Measurements from ENCODE around the gene DENND4B. TPM values are rescaled to one million over a fixed set of nuclear protein-coding genes. Genes with fewer than 3 reads are reported as not detected.

The DENND4B gene
- total RNA-seq, 4 donors from 2014 or later = 28.9 to 63.7 (median 44.8) TPM

DNA sequence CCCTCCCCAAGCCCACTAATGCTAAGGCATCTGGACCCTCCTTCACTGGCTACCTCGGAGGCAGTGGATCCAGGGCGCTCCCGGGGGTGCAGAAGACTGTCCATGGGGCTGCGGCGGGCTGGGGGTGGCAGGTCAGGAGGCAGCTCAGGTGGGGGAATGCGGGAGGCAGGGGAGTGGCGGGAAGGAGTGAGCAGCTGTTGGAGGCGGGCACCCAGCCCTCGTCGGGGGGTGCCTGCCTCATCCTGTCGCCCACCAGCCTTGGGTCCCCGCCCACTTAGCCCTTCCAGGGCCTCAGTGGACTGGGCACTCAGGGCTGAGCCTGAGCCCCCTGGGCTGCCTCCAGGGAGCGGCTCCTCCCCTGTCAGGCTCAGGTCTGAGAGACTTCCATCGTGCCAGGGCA is 13.1 kb downstream of the DENND4B start:
- intact Hi-C loops (cut with DNase I) = no loop called here
- WGBS, 2 donors = 93 to 94% methylated on average over 14 of the region's 14 CpGs
- DNase-seq = no peak
- TF ChIP-seq POLR2A (IDR thresholded peaks at IDR 0.05) (no peak), CTCF (IDR thresholded peaks at IDR 0.05) (no peak)
- Histone ChIP-seq H3K27ac (no peak overlapping the region), H3K36me3 (peaks cover 32 to 65% of the 10 kb centered on the region in 2 donors), H3K9me3 (no peaks in the 10 kb centered on the region), H3K27me3 (no peaks in the 10 kb centered on the region), H3K4me3 (replicated peaks in 1 of 3) (no peak overlapping the region), H3K4me1 (no peaks in the 10 kb centered on the region)

DNA sequence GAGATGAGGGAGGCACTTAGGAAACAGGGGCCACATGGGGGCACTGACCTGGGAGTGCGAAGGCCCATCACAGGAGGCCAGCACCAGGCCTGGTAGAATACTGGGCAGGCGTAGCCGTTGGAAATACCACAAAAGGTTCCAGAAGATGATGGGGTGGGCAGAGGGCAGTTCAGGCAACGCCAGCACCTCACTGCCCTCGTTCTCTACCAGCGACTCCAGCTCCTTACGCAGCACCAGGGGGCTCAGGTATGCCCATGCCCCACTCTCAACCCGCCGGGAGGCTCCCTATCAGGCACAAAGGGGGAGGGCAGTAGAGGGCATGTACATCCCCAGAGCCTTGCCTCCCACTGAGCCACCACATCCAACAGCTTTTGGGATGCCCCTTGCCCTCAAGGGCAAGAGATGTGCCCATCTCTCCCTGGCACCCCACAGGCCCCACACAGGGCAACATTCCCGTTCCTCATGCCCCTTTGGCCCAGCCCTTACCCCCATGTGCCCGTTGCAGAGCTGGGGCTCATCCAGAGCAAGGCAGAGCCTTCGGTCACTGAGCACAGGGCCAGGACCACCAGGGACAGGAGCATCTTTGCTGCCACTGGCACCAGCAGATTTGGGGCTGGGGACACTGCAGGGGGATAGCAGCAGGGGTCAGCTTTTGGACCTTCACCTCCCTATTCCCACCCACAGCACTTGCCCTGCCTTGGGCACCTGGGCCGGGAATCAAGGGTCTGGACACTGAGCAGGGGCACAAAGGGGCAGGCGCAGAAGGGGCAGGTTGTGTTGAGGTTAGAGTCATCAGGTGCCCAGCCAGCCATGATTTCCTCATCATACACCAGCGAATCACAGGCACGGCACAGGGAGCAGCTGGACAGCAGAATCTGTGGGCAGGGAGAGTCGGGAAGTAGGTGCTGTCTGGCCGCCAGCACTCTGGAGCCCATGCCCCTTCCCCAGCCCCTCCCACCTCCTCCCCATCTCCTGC is 14.1 kb downstream of the DENND4B start:
- no peak for TF ChIP-seq CTCF (IDR thresholded peaks at IDR 0.05)
- no peak for TF ChIP-seq POLR2A (IDR thresholded peaks at IDR 0.05)
- H3K27ac ChIP-seq = no peak overlapping the region
- no peak for DNase-seq
- no peaks in the 10 kb centered on the region for H3K9me3 ChIP-seq
- intact Hi-C loops (cut with DNase I) = no loop called here
- 94 to 96% methylated on average over 6 to 17 of the region's 18 CpGs for WGBS, 2 donors
- peaks cover 26 to 60% of the 10 kb centered on the region in 2 donors for H3K36me3 ChIP-seq
- no peaks in the 10 kb centered on the region for H3K4me1 ChIP-seq
- H3K4me3 ChIP-seq (replicated peaks in 1 of 3) = no peak overlapping the region
- no peaks in the 10 kb centered on the region for H3K27me3 ChIP-seq

- H3K4me3 ChIP-seq (replicated peaks in 1 of 3) = no peak overlapping the region
- 82 to 89% methylated on average over 14 of the region's 14 CpGs for WGBS, 2 donors
- H3K36me3 ChIP-seq = peaks cover 5 to 38% of the 10 kb centered on the region in 2 donors
- no peaks in the 10 kb centered on the region for H3K27me3 ChIP-seq
- no peak overlapping the region for H3K27ac ChIP-seq
- TF ChIP-seq CTCF (IDR thresholded peaks at IDR 0.05) = no peak
- no peak for TF ChIP-seq POLR2A (IDR thresholded peaks at IDR 0.05)
- no peak for DNase-seq
- no peaks in the 10 kb centered on the region for H3K4me1 ChIP-seq
- intact Hi-C loops (cut with DNase I) = no loop called here
- no peaks in the 10 kb centered on the region for H3K9me3 ChIP-seq
Observed at GRCh38 chr1:153929981-153930948, 16.3 kb downstream of the DENND4B start.

DNA sequence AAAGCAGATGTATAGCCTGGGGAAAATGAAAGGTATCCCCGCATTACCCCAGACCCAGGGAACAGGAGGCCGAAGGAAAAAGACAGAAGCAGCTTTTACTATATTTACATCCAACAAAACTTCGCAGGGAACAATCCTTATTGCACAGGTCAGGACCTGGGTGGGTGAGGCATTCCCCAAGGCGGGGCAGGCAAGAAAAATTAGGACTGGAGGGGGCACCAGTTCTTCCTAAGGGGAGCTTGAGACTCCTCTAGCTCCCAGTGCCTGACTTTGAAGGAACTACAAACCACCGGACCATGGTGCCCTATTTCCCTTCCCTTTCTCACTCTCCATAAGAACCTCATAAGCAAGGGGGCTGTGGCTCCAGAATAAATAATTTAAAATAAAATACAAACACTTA is 17.1 kb downstream of the DENND4B start:
- H3K27ac ChIP-seq = no peak overlapping the region
- 91 to 97% methylated on average over 5 of the region's 5 CpGs for WGBS, 2 donors
- no peaks in the 10 kb centered on the region for H3K4me1 ChIP-seq
- no peak overlapping the region for H3K4me3 ChIP-seq (replicated peaks in 1 of 3)
- no peak for TF ChIP-seq CTCF (IDR thresholded peaks at IDR 0.05)
- TF ChIP-seq POLR2A (IDR thresholded peaks at IDR 0.05) = no peak
- no peak for DNase-seq
- H3K27me3 ChIP-seq = no peaks in the 10 kb centered on the region
- H3K9me3 ChIP-seq = no peaks in the 10 kb centered on the region
- intact Hi-C loops (cut with DNase I) = no loop called here
- H3K36me3 ChIP-seq = peaks cover 5 to 30% of the 10 kb centered on the region in 2 donors

Data from thyroid gland (tissue), 4 donors.